AML-193 (cell line): ENCODE results near the gene AEBP2.
"Not testable (repeated sequence)": the region's sequence is repeated elsewhere in the genome, so short reads cannot be mapped to it uniquely, and the experiment has no call there.

Experiments
- DNase-seq, 2 experiments: peaks; one replicate each; lab custom pipeline; 2025; lab: John Stamatoyannopoulos, UW

The AEBP2 gene, protein sequence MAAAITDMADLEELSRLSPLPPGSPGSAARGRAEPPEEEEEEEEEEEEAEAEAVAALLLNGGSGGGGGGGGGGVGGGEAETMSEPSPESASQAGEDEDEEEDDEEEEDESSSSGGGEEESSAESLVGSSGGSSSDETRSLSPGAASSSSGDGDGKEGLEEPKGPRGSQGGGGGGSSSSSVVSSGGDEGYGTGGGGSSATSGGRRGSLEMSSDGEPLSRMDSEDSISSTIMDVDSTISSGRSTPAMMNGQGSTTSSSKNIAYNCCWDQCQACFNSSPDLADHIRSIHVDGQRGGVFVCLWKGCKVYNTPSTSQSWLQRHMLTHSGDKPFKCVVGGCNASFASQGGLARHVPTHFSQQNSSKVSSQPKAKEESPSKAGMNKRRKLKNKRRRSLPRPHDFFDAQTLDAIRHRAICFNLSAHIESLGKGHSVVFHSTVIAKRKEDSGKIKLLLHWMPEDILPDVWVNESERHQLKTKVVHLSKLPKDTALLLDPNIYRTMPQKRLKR

DNA sequence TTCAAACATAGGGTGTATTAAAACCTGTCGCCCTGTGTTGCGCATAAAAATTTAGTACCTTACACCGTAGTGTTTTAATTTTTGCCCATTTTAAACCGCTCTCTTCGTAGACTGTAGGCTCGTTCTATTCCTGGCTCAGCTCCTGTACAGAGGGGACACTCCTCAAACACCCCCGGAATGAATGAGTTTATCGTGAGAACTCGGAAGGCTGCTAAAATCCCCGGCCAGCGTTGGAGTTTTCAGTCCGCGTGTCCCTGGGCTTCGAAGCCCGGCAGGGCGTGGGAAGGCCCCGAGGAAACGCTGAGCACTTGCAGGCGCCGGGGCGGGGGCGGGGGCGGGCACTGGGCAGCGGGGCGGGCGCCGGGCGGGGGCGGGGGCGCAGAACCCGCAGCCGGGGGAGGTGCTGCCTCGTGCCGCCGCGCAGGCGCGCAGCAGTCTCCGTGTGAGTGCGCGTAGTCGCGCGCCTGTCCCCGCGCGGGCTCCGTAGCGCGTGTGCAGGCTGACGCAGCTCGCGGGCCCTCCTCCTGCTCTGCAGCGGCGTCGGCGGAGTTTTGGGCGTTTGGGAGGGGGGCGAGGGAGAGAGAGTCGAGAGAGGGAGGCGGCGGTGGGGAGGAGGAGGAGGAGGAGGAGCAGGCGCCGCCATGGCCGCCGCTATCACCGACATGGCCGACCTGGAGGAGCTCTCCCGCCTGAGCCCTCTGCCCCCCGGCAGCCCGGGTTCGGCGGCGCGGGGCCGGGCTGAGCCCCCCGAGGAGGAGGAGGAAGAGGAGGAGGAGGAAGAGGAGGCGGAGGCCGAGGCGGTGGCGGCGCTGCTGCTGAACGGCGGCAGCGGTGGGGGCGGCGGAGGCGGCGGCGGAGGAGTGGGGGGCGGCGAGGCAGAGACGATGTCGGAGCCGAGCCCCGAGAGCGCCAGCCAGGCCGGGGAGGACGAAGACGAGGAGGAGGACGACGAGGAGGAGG lies at the start of gene AEBP2:
AEBP2 (plus strand) TSS at position 434 of the 960 bp plus-strand sequence; CDS start at position 642, 208 bp downstream.
- DNase-seq: peak; percentile 83 to 87

DNA sequence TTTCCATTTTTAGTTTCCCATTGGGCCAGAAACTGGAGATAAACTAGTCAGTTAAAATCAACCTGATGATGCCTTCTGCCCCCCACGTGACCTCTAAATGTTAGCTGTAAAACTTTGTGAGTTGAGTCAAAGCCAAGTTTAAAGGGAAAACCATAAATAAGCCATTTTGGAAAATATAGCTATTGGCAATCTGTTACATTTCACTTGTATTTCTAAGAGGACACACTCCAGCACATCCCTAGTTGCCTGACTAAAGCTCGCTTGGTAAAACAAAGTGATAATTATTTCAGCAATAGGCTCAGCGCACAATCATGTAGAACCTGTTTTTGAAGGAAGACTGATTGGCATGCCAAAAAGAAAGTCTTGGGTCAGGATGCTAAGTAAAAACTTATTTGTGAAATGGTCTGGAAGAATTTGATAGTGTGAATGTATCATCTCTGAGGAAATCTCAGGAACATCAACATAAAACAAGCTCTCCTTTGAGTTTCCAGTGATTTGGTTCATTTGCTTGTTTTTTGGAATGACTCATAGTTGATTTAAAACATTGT lies 49.2 kb upstream of the AEBP2 start:
- no peak for DNase-seq

DNA sequence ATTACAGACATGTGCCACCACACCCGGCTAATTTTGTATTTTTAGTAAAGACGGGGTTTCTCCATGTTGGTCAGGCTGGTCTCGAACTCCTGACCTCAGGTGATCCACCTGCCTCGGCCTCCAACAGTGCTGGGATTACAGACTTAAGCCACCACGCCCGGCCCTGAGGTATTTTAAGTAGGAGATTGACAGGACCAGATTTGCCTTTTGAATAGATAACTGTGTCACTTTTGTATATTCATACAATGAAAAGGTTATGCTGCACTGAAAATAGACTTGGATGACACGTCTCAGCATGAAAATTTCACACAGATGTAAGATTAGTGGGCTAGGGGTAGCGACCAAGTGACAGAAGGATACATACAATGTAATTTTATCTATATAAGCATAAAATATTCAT lies 46.6 kb upstream of the AEBP2 start:
- not testable (repeated sequence) for DNase-seq

DNA sequence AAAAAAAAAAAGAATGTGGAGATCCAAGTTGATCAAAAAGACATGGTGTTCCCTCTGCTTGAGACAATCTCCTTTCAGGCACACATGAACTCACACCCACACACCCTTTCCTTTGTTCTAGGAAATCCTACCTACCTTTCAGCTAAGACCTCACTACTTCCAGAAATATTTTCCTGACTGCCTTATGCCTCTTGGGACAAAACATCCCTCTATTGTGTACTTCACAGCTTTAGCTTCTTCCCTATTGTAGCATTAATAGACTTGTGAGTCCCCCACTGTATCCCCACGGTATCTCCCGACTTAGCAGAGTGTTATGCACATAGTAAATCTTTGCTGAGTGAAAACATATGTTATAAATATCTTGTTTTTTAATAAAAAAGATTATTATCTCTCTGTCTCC lies 44.9 kb upstream of the AEBP2 start:
- DNase-seq: no peak

DNA sequence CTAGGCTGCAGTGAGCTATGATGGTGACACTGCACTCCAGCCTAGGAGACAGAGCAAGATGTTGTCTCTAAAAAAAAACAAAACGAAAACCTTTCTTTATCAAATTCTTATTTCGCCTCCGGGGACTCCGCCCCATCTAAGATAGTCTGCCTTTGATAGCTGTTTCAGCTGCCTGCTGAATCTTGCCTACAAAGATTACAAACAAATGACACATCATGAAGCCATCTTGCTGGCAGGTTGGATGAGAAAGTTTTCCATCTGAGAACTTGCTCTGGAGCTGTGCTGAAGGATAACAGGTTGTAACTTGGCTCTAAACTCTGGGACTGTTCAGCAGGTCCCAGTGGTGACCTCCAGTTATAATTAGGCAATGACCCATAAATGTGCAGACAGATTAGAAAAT lies 41.8 kb upstream of the AEBP2 start:
- DNase-seq: no peak

- DNase-seq: no peak
These were observed 40.6 kb upstream of the AEBP2 start for GRCh38 chr12:19398376-19399363.

DNA sequence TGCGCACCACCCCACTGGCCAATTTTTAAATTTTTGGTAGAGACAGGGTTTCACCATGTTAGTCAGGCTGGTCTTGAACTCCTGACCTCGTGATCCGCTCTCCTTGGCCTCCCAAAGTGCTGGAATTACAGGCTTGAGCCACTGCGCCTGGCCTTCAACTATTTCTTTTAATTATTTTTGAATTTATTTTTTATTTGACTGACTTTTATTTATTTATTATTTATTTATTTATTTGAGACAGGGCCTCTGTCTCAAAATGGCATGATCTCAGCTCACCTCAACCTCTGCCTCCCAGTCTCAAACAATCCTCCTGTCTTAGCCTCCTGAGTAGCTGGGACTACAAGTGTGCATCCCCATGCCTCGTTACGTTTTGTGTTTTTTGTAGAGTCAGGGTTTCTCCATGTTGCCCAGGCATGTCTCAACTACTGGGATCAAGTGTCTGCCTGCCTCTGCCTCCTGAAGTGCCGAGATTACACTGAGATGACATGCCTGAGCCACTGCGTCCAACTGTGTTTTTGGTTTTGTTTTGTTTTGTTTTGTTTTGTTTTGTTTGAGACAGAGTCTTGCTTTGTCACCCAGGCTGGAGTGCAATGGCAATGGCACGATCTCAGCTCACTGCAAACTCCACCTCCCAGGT lies 38.5 kb upstream of the AEBP2 start:
- DNase-seq: not testable (repeated sequence)

- no peak for DNase-seq
These were observed 37.1 kb upstream of the AEBP2 start for GRCh38 chr12:19402211-19402610.

DNA sequence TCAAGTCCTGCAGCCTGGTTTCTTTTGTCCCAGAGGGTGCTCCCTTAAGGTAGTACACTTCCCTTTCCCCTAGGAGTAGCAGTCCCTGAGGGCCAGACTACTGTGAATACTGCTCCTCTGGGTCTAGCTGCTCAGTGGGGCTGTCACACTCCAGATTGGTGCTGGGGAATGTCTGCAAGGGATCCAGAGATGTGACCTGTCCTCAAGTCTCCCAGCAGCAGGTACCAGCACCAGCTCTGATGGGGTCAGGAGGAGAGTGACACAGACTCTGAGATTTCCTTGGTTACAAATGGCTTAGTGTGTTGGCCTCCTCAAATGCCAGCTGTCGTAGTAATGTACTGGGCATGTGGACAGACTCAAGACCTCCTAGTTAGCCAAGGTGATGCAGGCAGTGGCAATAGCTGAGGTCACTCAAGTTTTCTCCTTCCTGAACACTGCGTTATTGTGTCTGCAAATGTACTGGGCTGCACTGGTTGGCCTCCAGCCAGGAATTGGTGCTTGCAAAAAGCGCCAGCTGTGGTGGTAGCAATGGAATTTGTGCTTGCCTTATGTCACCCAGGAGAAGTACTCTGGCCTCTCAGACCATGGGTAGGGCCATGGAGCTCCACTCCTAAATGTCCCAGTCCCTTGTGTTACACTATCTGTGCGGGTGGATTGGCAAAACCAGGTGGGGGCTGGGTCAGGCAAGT lies 36.4 kb upstream of the AEBP2 start:
- DNase-seq: no peak

DNA sequence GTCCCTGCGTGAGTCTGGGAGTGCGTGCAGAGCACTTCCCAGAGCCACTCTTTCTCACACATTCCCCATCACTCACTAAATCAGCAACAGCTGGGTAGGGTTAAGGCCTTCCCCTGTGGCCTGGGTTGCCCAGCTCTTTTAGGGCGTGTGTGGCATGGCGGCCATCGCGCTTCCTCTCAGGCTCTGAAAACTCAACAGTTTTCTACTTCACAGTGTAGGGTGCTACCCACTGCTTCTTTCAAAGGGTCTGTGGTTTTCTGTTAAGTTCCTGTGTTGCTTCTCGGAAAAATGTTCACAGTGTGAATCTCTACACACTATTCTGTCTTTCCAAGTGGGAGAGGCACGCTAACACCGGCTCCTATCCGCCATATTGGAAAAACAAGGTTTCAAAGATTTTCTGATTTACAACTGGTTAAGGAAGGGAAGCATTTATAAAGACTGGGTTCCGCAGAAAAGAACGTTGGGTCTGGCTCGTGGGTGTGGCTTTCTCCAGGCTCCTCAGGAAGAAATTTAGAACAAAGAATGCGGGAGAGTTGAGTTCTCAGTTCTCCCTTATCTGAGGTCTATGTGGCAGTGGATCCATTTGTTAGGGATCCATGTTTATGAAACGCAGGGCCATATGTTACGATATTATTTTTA lies 34.9 kb upstream of the AEBP2 start:
- DNase-seq: no peak

- no peak for DNase-seq
These were observed 29.9 kb upstream of the AEBP2 start for GRCh38 chr12:19409376-19409775.

GRCh38 chr12:19410211-19410610 lies 29.1 kb upstream of the AEBP2 start:
- DNase-seq: no peak

- no peak for DNase-seq
These were observed 28.6 kb upstream of the AEBP2 start for GRCh38 chr12:19410629-19411185.

GRCh38 chr12:19411234-19412204 lies 27.8 kb upstream of the AEBP2 start:
- DNase-seq: no peak

- no peak for DNase-seq
These were observed 26.4 kb upstream of the AEBP2 start for GRCh38 chr12:19412844-19413243.

- DNase-seq: not testable (repeated sequence)
These were observed 25.7 kb upstream of the AEBP2 start for GRCh38 chr12:19413582-19413981.

GRCh38 chr12:19415563-19415962 lies 23.7 kb upstream of the AEBP2 start:
- no peak for DNase-seq

DNA sequence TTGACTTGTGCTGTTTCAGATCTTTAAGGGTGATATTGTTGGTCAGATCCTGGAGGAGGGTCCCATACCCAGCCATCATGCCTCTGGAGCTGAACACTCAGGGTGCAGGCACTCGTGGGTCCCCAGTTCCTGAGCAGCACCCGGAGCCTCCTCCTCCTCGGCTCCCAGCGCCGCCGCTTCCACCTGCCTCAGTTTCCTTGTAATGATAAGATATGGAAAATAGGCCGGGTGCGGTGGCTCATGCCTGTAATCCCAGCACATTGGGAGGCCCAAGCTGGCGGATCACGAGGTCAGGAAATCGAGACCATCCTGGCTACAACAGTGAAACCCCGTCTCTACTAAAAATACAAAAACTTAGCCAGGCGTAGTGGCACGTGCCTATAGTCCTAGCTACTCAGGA lies 20.2 kb upstream of the AEBP2 start:
- DNase-seq: no peak
